Brain microvascular endothelial cell (primary cell): ENCODE results near the gene ICA1.
A peak's percentile ranks its signal among the peaks of the same experiment; 100 is the strongest.
"Not testable (repeated sequence)": the region's sequence is repeated elsewhere in the genome, so short reads cannot be mapped to it uniquely, and the experiment has no call there.

Experiments used
- DNase-seq: peaks from one replicate; pipeline ENCODE4 v3.0.0-alpha.2; 2020
- H3K27ac ChIP-seq: fragments of 250-450 bp; sonication (Bioruptor Pico); 2 replicates; pipeline ENCODE4 v1.5.1; 2020; ENCODE audit warnings: mild to moderate bottlenecking, moderate library complexity
- H3K27me3 ChIP-seq: fragments of 250-450 bp; sonication (Bioruptor Pico); replicated peaks from 2 replicates; pipeline ENCODE4 v1.5.1; 2020; ENCODE audit warnings: mild to moderate bottlenecking
- H3K36me3 ChIP-seq: fragments of 250-450 bp; sonication (Bioruptor Pico); replicated peaks from 2 replicates; pipeline ENCODE4 v1.5.1; 2020; ENCODE audit warnings: mild to moderate bottlenecking
- H3K4me3 ChIP-seq: 2 replicates; pipeline ENCODE4 v1.5.1; 2011; ENCODE audit warnings: low read depth, mild to moderate bottlenecking, control low read depth, low read length, moderate library complexity
- CTCF ChIP-seq: IDR thresholded peaks from 2 replicates; pipeline ENCODE4 v1.5.1; 2011; ENCODE audit warnings: low read depth, mild to moderate bottlenecking, moderate library complexity, low read length, control low read depth, inconsistent platforms; ENCODE audit errors: missing control alignments
- in situ Hi-C: cut with HindIII; loops from 2 replicates; pipeline ENCODE4 v1.10.0; 2017; ENCODE audit warnings: low sequenced_read_pairs, low pct_ligation_motif_present

The ICA1 gene

DNA sequence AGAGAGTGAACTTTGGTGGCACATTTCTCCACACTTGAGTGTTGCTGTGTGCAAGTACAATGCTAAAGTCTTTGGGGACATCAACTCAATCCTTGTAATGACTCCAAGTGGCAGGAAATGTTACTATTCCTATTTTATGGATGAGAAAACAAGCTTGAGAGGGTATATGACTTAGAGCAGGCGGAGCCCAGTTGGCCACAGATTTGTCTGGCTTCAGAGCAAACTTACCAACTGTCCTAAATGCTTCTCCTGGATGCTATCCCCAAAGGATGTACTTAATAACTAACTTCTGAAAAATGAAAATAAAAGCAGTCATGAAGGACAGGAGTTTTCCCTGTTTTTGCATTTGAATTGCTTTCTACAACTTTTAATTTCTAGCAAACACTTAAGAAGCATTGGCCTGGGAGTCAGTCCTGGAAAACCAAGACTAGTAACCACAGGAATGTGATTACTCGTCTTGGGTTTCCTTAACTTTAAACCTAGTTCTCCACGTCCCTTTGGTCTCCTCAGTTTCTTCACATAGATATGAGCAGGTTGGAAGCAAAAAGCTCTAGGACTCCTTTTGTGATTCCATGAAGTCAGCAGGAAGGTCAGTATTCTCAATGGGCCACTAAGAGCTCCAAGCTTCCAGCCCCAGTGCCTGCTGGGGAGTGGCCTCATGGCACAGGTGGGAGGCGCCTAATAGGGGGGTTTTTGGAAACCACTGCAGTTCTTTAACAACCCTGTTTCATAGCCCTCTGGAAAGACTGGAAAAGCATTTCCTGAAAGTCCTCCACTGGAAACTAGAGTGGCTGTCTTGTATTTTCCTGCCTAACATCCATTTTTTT lies 152.6 kb downstream of the ICA1 start:
- Histone ChIP-seq H3K4me3 (no peak overlapping the region), H3K27ac (no peak overlapping the region), H3K27me3 (no peaks in the 10 kb centered on the region), H3K36me3 (no peaks in the 10 kb centered on the region)
- peak; percentile 8 for DNase-seq
- in situ Hi-C loops = no loop called here
- no peak for TF ChIP-seq CTCF

GRCh38 chr7:8105449-8106095 lies 156.4 kb downstream of the ICA1 start:
- in situ Hi-C loops = no loop called here
- Histone ChIP-seq H3K36me3 (no peaks in the 10 kb centered on the region), H3K27me3 (no peaks in the 10 kb centered on the region), H3K4me3 (no peak overlapping the region), H3K27ac (no peak overlapping the region)
- no peak for TF ChIP-seq CTCF
- DNase-seq = no peak

- Histone ChIP-seq H3K36me3 (no peaks in the 10 kb centered on the region), H3K27ac (no peak overlapping the region), H3K4me3 (no peak overlapping the region), H3K27me3 (no peaks in the 10 kb centered on the region)
- in situ Hi-C loops = no loop called here
- TF ChIP-seq CTCF = no peak
- DNase-seq = no peak
Measured at GRCh38 chr7:8103282-8103681, 158.7 kb downstream of the ICA1 start.

DNA sequence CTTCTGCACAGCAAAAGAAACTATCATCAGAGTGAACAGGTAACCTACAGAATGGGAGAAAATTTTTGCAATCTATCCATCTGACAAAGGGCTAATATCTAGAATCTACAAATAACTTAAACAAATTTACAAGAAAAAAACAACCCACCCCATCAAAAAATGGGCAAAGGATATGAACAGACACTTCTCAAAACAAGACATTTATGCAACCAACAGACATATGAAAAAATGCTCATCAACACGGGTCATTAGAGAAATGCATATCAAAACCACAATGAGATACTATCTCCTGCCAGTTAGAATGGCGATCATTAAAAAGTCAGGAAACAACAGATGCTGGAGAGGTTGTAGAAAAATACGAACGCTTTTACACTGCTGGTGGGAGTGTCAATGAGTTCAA lies 160.7 kb downstream of the ICA1 start:
- H3K36me3 ChIP-seq, H3K27ac ChIP-seq, DNase-seq, H3K27me3 ChIP-seq, in situ Hi-C loops, H3K4me3 ChIP-seq: not testable (repeated sequence)

DNA sequence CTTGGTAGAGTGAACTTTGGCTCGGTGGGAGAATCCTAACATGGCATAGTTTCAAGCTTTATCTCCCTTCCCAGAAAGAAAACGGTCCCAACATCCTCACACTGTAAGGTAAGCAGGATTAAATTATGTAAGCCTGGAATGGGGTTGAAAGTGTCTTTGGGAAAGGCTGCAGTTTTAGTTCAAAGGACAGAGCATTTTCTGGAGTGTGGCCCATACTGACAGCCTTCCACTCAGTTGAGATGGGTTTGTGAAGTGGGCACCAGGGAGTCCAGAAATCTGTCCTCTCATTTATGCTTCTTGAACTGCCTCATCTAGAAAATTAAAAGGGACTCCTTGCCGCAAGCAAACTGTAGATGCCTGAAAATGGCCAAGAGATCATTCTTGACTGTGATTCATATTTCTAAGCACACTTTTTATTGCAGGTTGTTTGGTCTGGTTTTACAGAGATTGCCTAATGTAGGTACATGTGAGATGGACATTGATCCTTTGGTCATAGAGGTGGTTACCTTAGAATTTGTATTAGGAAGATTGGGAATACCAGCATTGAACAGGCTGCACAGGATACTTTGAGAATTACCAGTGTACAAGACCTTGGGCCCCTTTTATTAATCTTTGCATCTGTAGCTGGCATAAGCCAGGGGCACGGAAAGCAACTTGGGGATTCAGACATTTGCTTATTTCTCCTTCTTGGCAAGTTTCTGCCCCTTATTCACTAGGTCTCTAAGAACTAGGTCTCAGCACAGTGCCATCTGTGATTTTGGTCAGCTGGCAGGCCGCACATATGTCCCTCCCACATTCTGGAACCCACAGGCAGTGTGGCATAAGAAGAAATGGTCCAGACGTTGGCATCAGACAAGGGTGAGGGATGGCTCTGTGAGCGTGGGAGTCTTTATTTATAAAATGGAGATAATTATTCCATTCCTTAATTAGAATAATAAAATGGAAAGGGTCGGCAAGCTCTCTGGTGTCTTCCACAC lies 167.5 kb downstream of the ICA1 start:
- Histone ChIP-seq H3K27ac (no peak overlapping the region), H3K4me3 (no peak overlapping the region), H3K36me3 (no peaks in the 10 kb centered on the region), H3K27me3 (no peaks in the 10 kb centered on the region)
- DNase-seq = no peak
- TF ChIP-seq CTCF = no peak
- in situ Hi-C loops = no loop called here

GRCh38 chr7:8092140-8092539 lies 169.8 kb downstream of the ICA1 start:
- no peak for TF ChIP-seq CTCF
- no peaks in the 10 kb centered on the region for H3K27me3 ChIP-seq
- no peaks in the 10 kb centered on the region for H3K36me3 ChIP-seq
- no peak overlapping the region for H3K27ac ChIP-seq
- no peak for DNase-seq
- H3K4me3 ChIP-seq = no peak overlapping the region
- in situ Hi-C loops = no loop called here
